Esophagus muscularis mucosa (tissue), 4 donors: ENCODE results near the gene CDHR2.

Experiments
- EP300 ChIP-seq: sonication (generic); formaldehyde crosslinking; IDR thresholded peaks from one replicate; pipeline ENCODE4 v1.6.1; 2017; ENCODE audit warnings: antibody characterized with exemption
- POLR2A ChIP-seq: fragments of 450-650 bp; IDR thresholded peaks from one replicate; pipeline ENCODE4 v1.6.1; 2017; ENCODE audit warnings: antibody characterized with exemption, moderate library complexity, mild to moderate bottlenecking, low read depth
- TF ChIP-seq, protein P1 (sequence below), 3 experiments: fragments of 200-600 bp in 2 of 3; fragments of 450-650 bp in 1 of 3; sonication (generic) in 2 of 3; IDR thresholded peaks; one replicate each; pipeline ENCODE4 v1.5.1; 2017 to 2019; ENCODE audit warnings: antibody characterized with exemption in 3 of 3, mild to moderate bottlenecking in 2 of 3, moderate library complexity in 1 of 3

GRCh38 chr5:176530983-176531901 lies 17.9 kb upstream of the CDHR2 start:
- TF ChIP-seq EP300 (no peak), POLR2A (no peak)
- TF ChIP-seq, protein P1, sequence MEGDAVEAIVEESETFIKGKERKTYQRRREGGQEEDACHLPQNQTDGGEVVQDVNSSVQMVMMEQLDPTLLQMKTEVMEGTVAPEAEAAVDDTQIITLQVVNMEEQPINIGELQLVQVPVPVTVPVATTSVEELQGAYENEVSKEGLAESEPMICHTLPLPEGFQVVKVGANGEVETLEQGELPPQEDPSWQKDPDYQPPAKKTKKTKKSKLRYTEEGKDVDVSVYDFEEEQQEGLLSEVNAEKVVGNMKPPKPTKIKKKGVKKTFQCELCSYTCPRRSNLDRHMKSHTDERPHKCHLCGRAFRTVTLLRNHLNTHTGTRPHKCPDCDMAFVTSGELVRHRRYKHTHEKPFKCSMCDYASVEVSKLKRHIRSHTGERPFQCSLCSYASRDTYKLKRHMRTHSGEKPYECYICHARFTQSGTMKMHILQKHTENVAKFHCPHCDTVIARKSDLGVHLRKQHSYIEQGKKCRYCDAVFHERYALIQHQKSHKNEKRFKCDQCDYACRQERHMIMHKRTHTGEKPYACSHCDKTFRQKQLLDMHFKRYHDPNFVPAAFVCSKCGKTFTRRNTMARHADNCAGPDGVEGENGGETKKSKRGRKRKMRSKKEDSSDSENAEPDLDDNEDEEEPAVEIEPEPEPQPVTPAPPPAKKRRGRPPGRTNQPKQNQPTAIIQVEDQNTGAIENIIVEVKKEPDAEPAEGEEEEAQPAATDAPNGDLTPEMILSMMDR (IDR thresholded peaks at IDR 0.05) = no peak
